Stomach (tissue), 9 donors: ENCODE results near the gene ELMOD1. TPM values are rescaled to one million over a fixed set of nuclear protein-coding genes. Genes with fewer than 3 reads are reported as not detected.

Experiments
- DNase-seq, 2 donors: peaks; one replicate each; pipeline versions ENCODE4 v3.0.0 to v3.0.0-alpha.2; 2013 to 2019
- H3K27ac ChIP-seq, 5 donors: fragments of 200-600 bp in 4 of 5; sonication (generic) in 4 of 5; one replicate each; pipeline ENCODE4 v1.5.1; 2013 to 2019; ENCODE audit warnings: mild to moderate bottlenecking in 1 of 5, moderate library complexity in 1 of 5
- H3K27me3 ChIP-seq, 3 donors: fragments of 200-600 bp; sonication (generic); one replicate each; pipeline ENCODE4 v1.5.1; 2017 to 2019; ENCODE audit warnings: mixed run types in 1 of 3
- H3K36me3 ChIP-seq, 4 donors: fragments of 200-600 bp; sonication (generic); 1 replicate in 3 of 4; 2 replicates in 1 of 4; pipeline ENCODE4 v1.5.1; 2016 to 2019
- H3K4me1 ChIP-seq, 4 donors: fragments of 200-600 bp; sonication (generic); one replicate each; pipeline ENCODE4 v1.5.1; 2016 to 2019
- H3K4me3 ChIP-seq, 4 donors: fragments of 200-600 bp; sonication (generic) in 3 of 4; one replicate each; pipeline ENCODE4 v1.5.1; 2016 to 2019; ENCODE audit warnings: mild to moderate bottlenecking in 1 of 4
- H3K9me3 ChIP-seq, 4 donors: fragments of 200-600 bp; sonication (generic); one replicate each; pipeline ENCODE4 v1.5.1; 2016 to 2019
- EP300 ChIP-seq: sonication (generic); formaldehyde crosslinking; IDR thresholded peaks from one replicate; pipeline ENCODE4 v1.6.1; 2017; ENCODE audit warnings: antibody characterized with exemption
- POLR2A ChIP-seq, 4 donors: fragments of 450-650 bp; IDR thresholded peaks; one replicate each; pipeline ENCODE4 v1.6.1; 2016; ENCODE audit warnings: antibody characterized with exemption in 4 of 4, control low read depth in 2 of 4, mild to moderate bottlenecking in 1 of 4, moderate library complexity in 1 of 4
- POLR2AphosphoS5 ChIP-seq, 3 donors: sonication (generic); formaldehyde crosslinking; IDR thresholded peaks; one replicate each; pipeline ENCODE4 v1.6.1; 2016; ENCODE audit warnings: antibody characterized with exemption in 3 of 3
- WGBS, 5 donors: extraction: QIAGEN DNeasy Blood & Tissue Kit in 3 of 5; methylation state at CpG; one replicate each; pipeline versions ENCODE4 v1.1.5 to v1.1.7; 2013 to 2018; 5-methylcytosine and 5-hydroxymethylcytosine counted together
- intact Hi-C: fragments of 100-400 bp; cut with DNase I; formaldehyde crosslinking; loops from one replicate; pipeline ENCODE4 v1.15.1; 2023; ENCODE audit warnings: low total_unique reads
- polyA plus RNA-seq, 3 donors: library from polyadenylated mRNA; stranded (reverse); fragments of 200-250 nt; gene quantifications; one replicate each; pipeline ENCODE4 v1.2.3, GENCODE V29; 2013
- total RNA-seq, 5 donors: library from RNA; depleted of rRNA; stranded (reverse); fragments of >200 nt; gene quantifications; one replicate each; pipeline versions ENCODE4 v1.1.0 to v1.2.3, GENCODE V29; 2014 to 2016
- TF ChIP-seq, protein P1 (sequence below), 7 experiments: fragments of 450-650 bp in 4 of 7; fragments of 200-600 bp in 3 of 7; sonication (generic) in 3 of 7; IDR thresholded peaks; one replicate each; pipeline ENCODE4 v1.5.1; 2016 to 2019; ENCODE audit warnings: antibody characterized with exemption in 7 of 7, control low read depth in 2 of 7, mild to moderate bottlenecking in 1 of 7
- donor health status: healthy with polysubstance abuse.
- donor health status: Bipolar disorder and iron deficiency.
- donor health status: healthy.

ELMOD1 gene
- total and polyA plus RNA-seq, 8 donors = 0.15 to 1.1 (median 0.31) TPM; not detected in 5

DNA sequence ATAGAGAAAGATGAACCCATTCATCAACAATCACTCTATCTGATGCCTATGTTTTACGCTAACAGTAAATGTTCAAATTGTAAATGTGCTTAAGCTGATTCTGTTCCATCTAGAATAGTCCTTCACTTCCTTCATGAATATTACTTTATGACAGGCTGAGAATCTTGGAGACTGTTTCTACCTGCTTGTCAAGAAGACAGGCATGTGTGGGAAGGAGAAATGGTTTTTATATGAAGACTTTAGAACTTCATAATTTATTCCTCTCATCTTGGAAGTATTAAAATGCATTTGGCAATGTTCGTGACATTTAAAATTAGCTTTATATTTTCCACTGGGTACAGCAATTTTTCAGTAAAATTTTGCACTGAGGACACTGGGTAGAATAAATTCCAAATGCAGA is 41.0 kb downstream of the ELMOD1 start:
- WGBS, 5 donors = 79 to 97% (median 86%) methylated on average over 2 of the region's 2 CpGs
- intact Hi-C loops = no loop called here
- no peak for DNase-seq
- Histone ChIP-seq H3K4me3 (no peak overlapping the region), H3K36me3 (no peaks in the 10 kb centered on the region), H3K4me1 (no peaks in the 10 kb centered on the region), H3K27me3 (peaks cover 0 to 39% (median 0%) of the 10 kb centered on the region in 3 donors), H3K27ac (no peak overlapping the region), H3K9me3 (no peaks in the 10 kb centered on the region)
- no peak for TF ChIP-seq EP300
- no peak for TF ChIP-seq POLR2A (IDR thresholded peaks at IDR 0.05)
- TF ChIP-seq POLR2AphosphoS5 (IDR thresholded peaks at IDR 0.05) = no peak
- TF ChIP-seq, protein P1, sequence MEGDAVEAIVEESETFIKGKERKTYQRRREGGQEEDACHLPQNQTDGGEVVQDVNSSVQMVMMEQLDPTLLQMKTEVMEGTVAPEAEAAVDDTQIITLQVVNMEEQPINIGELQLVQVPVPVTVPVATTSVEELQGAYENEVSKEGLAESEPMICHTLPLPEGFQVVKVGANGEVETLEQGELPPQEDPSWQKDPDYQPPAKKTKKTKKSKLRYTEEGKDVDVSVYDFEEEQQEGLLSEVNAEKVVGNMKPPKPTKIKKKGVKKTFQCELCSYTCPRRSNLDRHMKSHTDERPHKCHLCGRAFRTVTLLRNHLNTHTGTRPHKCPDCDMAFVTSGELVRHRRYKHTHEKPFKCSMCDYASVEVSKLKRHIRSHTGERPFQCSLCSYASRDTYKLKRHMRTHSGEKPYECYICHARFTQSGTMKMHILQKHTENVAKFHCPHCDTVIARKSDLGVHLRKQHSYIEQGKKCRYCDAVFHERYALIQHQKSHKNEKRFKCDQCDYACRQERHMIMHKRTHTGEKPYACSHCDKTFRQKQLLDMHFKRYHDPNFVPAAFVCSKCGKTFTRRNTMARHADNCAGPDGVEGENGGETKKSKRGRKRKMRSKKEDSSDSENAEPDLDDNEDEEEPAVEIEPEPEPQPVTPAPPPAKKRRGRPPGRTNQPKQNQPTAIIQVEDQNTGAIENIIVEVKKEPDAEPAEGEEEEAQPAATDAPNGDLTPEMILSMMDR (IDR thresholded peaks at IDR 0.05) = no peak

DNA sequence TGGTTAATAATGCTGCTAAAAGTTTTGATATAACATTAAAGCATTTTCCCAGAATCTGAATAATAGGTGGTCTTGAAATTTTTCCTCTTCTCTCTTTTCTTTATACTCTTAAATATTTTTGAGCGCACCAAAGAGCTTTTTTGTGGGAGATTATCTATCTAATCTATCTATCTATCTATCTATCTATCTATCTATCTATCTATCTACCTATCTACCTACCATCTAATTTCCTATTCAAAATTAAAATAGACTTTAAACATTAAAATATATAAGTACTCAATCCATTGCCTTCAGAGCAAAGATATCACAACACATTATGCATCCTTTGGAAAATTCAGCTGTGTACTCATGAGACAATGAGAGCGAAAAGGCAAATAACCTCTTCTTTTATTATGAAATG is 55.8 kb downstream of the ELMOD1 start:
- WGBS, 5 donors = 90 to 98% (median 97%) methylated on average over 2 of the region's 2 CpGs
- intact Hi-C loops = no loop called here
- H3K36me3 ChIP-seq = no peaks in the 10 kb centered on the region
- no peak for TF ChIP-seq EP300
- TF ChIP-seq, protein P1 (IDR thresholded peaks at IDR 0.05) = no peak
- TF ChIP-seq POLR2AphosphoS5 (IDR thresholded peaks at IDR 0.05) = no peak
- no peak for TF ChIP-seq POLR2A (IDR thresholded peaks at IDR 0.05)
- no peaks in the 10 kb centered on the region for H3K4me1 ChIP-seq
- H3K9me3 ChIP-seq = no peaks in the 10 kb centered on the region
- peaks cover 0 to 7% (median 0%) of the 10 kb centered on the region in 3 donors for H3K27me3 ChIP-seq
- H3K4me3 ChIP-seq = no peak overlapping the region
- DNase-seq = no peak
- no peak overlapping the region for H3K27ac ChIP-seq

DNA sequence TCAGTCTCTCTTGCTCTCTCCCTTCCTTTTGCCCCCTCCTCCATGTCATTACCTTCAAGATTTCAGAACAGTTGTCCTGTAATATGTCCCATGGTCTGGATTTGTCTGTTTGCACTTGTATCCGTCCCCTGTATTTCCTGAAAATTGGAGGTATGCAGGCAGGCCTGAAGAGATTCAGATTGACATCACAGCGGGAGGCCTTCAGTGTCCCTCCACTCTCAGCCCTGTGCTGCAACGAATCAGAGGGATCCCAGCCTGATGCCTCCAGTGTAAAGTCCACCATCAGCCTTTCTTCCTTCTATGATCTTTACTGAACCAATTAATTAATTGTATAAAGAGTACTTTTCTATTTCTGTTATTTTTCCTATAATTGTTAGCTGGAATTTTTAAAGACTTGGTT is 57.3 kb downstream of the ELMOD1 start:
- H3K4me1 ChIP-seq = no peaks in the 10 kb centered on the region
- no peaks in the 10 kb centered on the region for H3K36me3 ChIP-seq
- WGBS, 5 donors = 45 to 59% (median 56%) methylated on average over 3 of the region's 3 CpGs
- DNase-seq = no peak
- H3K4me3 ChIP-seq = no peak overlapping the region
- TF ChIP-seq EP300 = no peak
- TF ChIP-seq POLR2AphosphoS5 (IDR thresholded peaks at IDR 0.05) = no peak
- TF ChIP-seq, protein P1 (IDR thresholded peaks at IDR 0.05) = no peak
- no peak for TF ChIP-seq POLR2A (IDR thresholded peaks at IDR 0.05)
- no peak overlapping the region for H3K27ac ChIP-seq
- no peaks in the 10 kb centered on the region for H3K9me3 ChIP-seq
- intact Hi-C loops = no loop called here
- H3K27me3 ChIP-seq = peaks cover 0 to 7% (median 0%) of the 10 kb centered on the region in 3 donors

DNA sequence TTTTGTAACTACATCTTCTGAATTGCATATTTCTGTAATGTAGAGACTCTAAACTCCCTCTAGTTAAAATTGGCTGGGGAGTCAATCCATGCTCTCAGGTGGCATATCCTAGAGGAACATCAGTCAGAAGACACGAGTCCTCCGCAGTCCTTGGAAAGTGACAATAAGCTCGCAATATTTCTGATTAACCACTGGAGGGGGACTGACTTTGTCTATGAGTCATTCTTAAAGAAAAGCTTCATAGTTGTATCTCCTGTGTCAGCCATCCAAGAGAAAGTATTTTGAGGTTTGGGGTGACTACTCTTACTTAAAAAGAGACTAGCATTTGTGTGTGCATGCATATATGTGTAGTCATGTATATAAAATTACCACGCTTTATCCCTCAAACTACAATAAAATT is 60.7 kb downstream of the ELMOD1 start:
- TF ChIP-seq EP300 = no peak
- TF ChIP-seq, protein P1 (IDR thresholded peaks at IDR 0.05) = no peak
- no peak for TF ChIP-seq POLR2AphosphoS5 (IDR thresholded peaks at IDR 0.05)
- no peak for TF ChIP-seq POLR2A (IDR thresholded peaks at IDR 0.05)
- Histone ChIP-seq H3K27ac (no peak overlapping the region), H3K27me3 (peaks cover 0 to 4% (median 0%) of the 10 kb centered on the region in 3 donors), H3K4me1 (no peaks in the 10 kb centered on the region), H3K9me3 (no peaks in the 10 kb centered on the region), H3K4me3 (no peak overlapping the region), H3K36me3 (no peaks in the 10 kb centered on the region)
- intact Hi-C loops = no loop called here
- 72 to 77% (median 74%) methylated on average over 4 of the region's 4 CpGs for WGBS, 5 donors
- DNase-seq = no peak
